IPS DF 4.7 (cell line): ENCODE measurements around the gene UGT8.
"Not testable (repeated sequence)": the region's sequence is repeated elsewhere in the genome, so short reads cannot be mapped to it uniquely, and the experiment has no call there.

Experiments
- DNase-seq: peaks from one replicate; pipeline ENCODE4 v3.0.0-alpha.2; 2013; ENCODE audit warnings: low spot score; ENCODE audit errors: extremely low read depth

The UGT8 gene

DNA sequence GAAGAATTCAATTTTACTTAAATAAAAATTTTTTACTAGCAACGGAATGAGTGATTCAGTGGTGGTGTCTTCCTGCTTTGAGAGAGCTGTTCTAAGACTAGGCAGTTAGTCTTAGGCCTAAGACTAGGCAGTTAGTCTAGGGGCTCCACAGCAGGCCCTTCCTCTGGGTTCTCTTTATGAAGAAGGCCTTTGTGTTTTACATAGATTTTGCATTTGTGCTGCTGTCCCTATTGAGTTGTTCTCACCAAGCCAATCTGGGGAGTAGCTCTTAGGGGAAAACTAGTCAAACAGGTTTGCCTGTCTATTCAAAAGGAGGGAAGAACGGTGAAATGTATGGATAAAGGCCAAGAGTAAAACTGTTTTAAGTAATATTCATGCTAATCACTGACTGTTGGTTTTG is 7.6 kb downstream of the UGT8 start:
- no peak for DNase-seq

DNA sequence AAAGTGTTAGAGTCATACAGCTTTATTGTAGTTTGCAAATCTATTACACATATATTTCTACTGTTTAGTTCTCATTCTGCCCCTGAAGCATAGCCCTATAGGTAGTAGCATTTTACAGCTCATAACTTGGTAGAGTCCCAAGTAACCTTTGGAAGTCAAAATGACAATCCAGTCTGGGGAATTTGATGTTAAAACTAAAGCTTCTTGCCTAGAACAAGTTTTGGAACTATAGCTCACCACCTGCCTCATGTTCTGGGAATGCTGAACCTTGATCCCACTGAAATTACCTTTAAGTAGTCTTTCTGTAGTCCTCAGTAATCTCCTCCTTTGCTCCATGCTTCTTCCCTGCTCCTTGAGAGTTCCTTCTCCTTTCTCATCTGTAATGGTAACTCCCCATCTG is 8.4 kb downstream of the UGT8 start:
- no peak for DNase-seq

DNA sequence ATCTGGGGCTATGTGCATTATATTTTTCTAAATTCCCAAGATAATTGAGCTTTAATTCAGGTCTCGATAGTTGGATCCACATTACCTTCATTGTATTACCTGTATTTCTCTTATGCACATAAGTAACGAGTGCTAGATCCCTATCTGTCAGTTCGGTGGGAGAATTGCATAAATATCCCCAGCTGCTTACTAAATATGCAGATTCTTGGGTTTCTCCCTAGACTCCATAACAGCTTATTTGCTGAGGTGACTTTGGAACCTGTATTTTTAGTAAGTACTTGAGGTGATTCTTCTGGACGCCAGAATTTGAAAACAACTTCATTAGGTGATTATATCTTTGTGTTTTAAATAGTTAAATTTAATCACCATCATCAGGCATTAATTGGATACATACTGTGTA is 15.0 kb downstream of the UGT8 start:
- DNase-seq = no peak

DNA sequence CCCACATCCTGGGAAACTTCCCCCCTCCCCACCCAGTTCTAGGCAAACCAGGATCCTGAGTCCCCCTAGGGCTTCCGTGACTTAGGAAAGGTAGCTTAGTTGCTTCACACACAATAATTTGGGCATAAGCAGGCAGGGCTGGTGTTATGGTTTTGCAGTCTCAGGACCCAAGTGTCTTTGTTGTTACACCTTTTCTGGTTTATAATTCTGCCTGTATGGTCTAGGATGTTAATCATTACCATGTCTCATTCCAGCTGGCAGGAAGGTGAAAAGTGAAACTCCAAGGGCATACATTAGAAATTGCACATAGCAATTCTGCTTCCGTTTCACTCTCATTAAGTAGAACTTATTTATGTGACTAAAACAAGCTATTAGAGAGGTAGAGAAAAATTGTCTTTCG is 16.8 kb downstream of the UGT8 start:
- no peak for DNase-seq

DNA sequence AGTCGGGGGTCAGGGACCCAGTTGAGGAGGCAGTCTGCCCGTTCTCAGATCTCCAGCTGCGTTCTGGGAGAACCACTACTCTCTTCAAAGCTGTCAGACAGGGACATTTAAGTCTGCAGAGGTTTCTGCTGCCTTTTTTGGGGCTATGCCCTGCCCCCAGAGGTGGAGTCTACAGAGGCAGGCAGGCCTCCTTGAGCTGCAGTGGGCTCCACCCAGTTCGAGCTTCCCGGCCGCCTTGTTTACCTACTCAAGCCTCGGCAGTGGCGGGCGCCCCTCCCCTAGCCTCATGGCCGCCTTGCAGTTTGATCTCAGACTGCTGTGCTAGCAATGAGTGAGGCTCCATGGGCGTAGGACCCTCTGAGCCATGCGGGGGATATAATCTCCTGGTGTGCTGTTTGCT is 17.4 kb downstream of the UGT8 start:
- not testable (repeated sequence) for DNase-seq

DNA sequence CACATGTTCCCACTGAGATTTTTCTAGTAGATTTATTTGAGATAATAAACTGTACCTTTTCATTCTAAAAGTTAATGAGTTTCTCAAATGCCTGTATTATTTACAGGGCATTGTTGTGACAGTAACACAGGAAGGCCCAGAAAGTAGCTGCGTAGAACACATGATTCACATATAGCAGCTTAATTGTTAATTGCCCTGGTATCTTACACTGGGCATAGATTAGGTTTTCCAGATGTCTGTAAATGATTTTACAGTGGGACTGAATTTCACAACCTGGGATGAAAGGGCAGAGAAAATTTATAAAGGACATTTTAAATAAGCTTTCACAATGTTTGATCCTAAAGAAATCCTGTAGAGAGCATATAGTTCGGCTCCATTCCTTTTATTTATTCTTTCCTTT is 27.6 kb downstream of the UGT8 start:
- DNase-seq = no peak

DNA sequence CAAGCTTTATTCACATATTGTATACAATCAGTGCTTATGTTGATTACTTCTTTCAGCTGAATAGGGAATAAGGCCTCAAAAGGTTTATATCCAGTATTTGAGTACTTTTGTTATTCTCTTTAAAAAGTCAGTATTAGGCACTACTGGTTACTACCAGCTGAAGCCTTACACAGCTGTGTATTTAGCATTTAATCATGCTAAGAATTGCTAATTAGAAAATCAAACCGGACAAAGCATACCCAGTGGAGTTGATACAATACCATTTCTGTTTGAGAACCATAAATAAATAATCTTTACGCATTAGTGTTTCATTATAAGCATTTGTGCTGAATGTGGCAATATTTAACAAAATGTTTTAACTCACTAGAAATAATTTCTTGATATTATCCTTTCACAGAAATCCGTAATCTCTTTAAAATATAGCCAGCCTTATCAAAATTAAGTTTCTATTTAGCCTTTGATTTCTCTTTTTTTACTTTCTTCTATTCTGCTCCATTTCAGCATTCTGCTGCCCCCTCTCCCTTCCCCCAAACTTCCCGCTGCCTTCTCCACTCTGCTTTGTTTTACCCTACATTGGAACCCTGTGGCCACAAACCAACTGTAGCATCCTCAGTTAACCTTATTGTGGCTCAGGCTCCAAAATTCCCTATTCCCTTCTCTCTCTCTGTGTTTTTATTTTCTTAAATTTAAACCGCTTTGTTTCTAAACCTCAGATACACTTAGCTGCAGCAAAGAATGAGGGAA is 37.8 kb downstream of the UGT8 start:
- no peak for DNase-seq

DNA sequence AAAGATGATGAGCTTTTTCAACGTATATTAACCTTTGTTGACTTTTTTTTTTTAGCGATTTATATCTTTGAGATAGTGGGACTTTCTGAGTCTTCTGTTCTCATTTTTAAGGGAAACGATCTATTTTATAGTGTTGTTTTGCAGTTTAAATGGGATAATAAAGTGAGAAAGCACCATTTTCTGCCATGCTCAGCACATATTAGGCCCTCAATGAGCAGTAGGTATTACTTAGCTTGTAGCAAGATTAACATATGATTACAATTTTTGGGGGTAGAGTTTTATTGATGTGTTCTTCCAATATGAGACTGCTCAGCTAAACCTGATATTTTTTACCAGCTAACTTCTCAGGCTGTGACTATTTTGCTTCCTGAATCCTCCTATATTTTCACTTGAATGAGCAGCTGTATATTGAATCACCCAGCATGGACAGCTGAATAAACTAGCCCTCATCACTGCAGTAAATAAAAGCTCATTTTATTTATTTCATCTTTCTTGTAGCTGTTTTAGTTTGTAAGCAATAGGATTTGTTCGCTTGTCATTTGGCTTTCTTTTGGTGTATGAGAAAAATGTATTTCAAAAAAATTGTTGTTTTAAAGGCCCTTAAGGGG is 43.7 kb downstream of the UGT8 start:
- no peak for DNase-seq

DNA sequence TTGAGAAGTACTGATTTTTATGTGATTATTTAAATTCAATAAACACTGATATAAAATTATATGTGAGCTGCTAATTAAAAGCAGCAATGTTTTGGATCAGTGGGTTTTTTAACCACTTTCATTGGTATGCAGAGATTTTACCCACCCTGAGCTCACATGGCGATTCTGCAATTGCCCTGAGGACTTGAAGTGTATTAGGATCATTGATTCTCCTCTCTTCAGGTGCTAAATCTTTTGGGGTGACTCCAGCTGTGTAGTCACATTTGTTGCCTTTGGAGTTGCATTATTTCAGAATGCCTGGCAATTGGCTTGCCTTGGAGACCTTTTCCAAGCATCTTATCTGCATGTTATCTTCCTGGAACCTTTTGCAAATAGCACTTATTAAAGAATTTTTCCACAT is 51.3 kb downstream of the UGT8 start:
- DNase-seq = peak; percentile 9

DNA sequence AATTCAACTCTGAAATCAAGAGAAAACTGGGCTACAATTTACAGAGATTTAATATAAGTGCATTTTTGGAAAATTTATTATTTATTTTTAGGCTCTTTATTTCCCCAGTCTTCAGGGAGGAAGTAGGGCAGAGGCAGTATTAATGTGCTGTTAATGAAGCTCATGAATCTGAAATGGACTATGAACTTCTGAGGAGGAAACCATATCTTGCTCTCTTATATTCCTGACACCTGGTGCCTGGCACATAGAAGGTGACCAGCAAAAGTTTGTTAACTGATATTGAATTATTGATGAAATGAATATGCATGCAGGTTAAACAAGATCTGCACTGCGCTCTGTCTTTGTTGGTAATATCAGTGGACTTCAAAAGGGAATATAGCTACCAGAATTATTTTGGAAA is 55.1 kb downstream of the UGT8 start:
- DNase-seq = no peak

DNA sequence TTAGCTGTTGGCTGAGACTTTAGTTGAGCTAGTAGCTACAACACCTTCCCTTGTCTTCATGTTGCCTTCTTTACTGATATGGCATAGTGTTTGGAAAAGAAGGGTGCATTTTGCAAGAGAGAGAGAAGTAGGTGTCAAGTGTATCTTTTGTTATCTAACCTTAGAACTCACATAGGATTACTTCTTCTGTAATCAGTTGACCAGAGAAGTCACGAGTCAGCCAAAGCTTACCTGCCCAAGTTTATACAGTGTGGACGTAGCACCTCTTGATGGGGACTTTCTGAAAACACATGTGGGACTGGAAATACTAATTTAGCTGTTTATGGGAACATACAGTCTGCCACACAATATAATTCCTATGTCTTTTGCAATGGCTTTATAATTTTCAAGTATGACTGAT is 56.0 kb downstream of the UGT8 start:
- no peak for DNase-seq

DNA sequence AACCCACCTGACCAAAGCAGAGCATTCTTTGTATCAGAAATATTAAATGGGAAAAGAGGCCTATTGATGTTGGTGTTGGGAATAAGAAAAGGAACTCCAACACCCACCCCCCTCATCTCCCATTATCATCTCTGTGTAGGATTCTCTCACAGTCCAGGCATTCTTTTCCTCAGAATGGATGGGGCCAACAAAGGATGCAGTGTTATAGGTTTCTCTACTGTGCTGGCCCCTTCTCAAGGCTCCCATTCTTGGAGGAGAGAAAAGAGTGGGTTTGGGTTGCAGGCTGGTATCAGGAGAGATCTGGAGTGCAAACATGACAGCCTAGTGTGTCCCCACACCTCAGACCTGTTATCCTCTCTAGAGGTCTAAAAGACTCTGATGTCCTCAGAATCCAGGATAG is 59.6 kb downstream of the UGT8 start:
- DNase-seq = no peak

DNA sequence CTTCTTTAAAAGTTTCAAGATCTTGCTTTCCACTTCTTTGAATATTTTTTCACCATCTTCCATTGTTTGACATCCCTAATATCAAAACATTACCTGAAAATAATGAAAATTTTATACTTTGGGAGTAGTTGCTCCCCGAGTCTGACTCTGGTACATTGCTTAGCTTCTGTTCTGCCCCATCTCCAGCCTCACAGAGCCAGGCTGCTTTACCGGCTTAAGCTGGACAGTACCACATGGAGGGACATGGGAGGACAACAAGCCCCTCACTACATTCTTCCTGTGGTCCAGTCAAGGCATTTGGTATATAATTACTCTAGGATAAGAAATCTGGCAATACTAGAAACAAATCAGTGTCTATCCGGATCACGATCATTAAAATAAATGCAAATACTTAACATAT is 60.2 kb downstream of the UGT8 start:
- no peak for DNase-seq

DNA sequence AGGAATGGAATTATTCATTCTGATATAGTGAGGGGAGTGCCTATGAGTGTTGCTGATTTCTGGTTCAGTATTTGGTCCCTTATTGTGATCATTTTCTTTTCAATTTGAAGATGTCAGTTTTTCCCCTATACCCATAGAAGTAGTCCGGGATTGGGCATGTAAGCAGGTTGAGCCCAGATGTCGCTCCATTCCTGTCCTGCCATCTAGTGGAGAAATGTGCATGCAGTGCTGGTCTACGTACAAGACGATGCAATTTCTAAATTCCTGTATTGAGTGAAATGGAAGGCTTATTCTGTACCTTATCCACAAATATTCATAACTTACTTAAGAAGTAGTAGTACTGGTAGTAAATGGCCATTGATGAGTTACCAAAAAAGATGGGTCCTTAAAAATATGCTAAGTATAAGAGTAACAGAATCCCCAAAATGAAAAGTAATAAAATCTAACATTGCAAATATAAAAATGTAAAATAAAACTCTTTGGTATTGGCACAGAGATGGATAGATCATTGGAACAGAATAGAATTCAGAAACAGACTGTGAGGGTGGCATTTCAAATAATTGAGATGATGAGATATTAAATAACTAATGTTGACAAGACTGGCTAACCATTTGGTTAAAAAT is 60.9 kb downstream of the UGT8 start:
- DNase-seq = peak; percentile 66

DNA sequence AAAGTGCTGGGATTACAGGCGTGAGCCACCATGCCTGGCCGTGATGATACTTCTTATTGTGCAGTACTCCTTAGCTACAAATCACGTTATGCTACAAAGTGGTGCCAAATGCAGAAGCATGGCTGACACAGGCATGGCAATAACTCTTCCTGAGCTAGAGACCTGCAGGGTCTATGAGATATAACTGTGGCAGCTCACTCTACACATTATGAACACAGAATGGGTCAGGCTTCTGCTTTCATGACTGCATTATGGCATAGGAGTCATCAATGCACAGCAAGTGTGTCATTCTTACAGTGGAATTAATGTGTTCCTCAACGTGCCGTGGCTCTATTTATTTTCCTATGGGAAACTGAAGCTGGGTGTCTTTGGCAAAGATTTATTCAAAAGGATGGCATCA is 64.5 kb downstream of the UGT8 start:
- DNase-seq = no peak

DNA sequence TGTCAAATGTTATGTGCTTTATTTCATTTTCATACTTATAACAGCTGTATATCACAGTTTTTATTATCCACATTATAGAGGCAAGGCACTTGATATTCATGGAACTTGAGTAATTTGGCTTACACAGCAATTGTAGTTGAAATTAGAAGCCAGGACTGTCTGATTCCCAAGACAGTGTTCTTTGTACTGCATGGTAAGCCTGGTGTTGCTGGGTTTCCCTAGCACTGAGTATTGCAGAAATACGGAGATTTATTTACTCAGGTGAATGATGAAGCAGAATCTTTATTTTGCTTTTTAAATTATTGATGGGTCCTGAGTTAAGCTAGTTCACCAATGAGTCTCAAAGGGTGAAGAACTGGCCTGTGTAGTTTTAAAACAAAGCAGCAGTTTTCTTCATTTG is 70.0 kb downstream of the UGT8 start:
- no peak for DNase-seq

DNA sequence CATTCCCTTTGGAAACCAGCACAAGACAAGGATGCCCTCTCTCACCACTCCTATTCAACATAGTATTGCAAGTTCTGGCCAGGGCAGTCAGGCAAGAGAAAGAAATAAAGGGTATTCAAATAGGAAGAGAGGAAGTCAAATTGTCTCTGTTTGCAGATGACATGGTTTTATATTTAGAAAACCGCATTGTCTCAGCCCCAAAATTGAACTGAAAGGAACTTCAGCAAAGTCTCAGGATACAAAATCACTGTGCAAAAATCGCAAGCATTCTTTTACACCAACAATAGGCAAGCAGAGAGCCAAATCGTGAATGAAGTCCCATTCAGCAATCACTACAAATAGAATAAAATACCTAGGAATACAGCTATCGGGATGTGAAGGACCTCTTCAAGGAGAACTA is 72.1 kb downstream of the UGT8 start:
- not testable (repeated sequence) for DNase-seq

DNA sequence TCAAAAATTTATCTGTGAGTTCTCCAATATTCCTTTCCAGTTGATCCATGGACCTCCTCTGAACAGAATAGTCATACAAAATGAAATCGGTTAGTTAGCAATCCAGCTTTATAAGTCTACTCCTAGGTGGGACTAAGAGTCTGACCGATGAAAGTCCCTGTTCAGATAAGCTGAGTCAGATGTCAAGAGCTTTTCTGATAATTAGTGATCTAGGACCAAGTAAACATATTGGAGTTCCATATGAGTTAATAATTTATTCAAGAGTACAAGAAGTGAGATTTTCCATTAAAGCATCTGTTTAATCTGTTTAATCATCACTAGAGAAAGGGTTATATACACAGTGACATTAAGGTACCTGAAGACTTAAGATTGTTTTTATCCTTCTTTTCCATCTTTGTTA is 74.7 kb downstream of the UGT8 start:
- no peak for DNase-seq

DNA sequence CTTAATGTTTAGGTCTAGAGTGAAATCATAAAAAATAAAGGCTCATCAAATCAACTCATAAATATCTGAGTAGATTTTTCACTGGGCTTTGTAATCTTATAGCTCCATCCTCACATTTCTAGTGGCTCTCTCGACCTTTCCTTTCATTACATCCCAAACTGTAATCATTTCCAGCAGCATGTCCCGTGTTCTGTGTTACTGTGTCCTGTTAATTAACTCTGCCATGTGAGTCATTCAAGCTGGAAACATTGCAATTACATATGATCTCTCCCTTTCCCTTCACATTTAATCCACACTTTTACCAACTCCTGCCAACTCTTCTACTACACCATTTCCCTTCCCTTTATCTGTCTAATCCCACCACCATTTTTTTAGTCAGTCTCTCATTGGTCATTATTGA is 75.5 kb downstream of the UGT8 start:
- no peak for DNase-seq

DNA sequence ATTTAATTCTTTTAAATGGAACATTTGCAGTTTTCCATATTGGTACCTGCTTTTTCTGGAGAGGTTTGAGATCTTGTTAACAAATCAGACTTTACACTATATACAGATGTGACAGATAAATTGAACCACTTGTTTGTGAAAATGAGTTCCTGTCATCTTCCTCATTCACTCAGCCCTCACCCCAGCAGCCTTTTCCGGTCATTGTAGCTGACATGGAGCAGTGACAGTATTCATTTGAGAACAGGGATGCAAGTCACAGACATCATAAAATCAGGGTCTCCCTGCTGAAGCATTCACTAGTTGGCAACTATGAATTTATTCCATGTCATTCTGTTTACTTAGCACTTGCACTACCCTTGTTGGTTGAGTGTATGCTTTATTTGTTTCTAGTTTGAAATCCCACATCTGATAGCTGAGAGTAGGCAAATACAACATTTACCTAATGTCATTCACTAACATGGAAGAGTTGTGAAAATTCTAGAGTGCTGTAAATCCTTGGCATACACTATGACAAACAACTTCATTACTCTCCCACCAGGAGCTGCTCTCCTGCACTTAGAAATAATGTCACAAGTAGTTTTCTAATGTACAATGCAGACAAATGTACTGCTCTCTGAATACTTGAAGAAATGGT is 78.9 kb downstream of the UGT8 start:
- DNase-seq = no peak

DNA sequence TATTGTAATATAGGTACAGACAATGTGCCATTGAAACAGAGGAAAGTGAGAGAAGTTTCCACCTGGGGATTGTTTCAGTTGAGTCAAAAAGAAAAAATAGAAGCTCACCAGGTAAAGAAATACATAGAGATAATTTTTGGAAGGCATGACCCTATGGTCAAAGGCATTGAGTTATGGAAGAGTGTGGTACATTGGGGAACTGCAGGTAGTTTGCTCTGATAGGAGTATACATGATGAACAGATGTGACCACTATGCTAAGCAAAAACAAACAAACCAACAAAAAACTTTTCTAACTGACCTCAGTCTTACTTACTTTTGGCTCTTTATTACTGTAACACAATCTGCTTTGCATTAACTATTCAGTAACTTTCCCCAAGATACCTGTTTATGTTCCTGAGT is 85.9 kb downstream of the UGT8 start:
- DNase-seq = no peak

DNA sequence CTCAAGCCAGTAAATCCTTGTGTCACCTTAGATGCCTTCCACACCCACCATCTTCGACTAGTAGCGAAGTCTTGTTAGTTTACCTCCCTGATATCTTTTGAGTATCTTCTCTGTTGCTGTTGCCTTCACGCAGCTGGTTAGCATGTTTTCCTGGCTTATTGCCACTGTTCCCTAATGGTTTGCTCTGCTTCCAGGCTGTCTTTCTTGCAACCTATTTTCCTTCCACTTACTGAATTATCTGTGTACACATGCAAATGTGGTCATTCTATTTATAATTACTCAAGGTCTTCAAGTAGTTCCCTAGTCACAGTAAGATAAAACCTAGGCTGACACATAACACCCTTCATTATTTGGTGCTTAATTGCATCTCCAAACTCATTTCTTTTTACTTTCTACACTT is 89.5 kb downstream of the UGT8 start:
- no peak for DNase-seq

DNA sequence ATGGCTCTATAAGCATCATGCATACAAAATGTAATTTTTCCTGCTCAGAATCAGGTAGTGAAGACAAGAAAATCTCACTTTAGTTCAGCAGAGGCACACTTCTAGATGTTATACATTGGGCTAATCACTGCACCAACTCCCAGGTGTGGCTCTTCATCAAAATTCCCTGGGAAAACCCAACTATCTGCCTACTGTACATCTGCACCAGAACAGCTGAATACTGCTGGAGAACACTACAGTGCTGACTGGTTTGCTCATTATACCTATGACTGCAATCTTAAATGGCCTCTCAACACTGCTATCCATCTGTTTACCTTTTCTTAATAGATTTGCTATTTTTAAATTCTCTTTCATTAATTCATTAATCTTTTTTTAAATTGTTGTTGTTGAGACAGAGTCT is 92.0 kb downstream of the UGT8 start:
- DNase-seq = no peak
